Measurements from ENCODE around the gene NCAPD3. TPM values are rescaled to one million over a fixed set of nuclear protein-coding genes. Genes with fewer than 3 reads are reported as not detected.

NCAPD3 gene
- total RNA-seq, 1 donor = 9.4 TPM

DNA sequence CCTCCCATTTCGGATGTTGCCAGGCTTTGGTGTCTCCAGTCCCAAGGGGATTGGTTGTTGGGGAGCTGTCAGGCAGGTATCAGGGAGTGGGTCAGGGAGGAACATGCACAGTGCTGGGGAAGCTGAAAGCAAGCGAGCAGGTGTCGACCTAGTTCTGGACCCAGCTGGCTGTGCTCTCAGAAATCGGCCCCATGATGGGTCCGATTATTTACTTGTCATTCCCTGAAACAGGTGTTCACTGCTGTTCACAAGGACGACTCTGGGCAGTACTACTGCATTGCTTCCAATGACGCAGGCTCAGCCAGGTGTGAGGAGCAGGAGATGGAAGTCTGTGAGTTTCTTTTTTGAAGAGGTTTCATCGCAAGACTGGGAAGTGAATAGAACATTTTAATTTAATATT lies 78.1 kb downstream of the NCAPD3 start:
- Histone ChIP-seq H3K4me1 (ENCODE audit: insufficient read depth, low read length) (peaks cover 8% of the 10 kb centered on the region), H3K9me3 (ENCODE audit: low read depth, low read length) (no peaks in the 10 kb centered on the region), H4K20me1 (ENCODE audit: insufficient read depth, low read length) (no peaks in the 10 kb centered on the region), H3K79me2 (ENCODE audit: insufficient read depth, low read length) (no peaks in the 10 kb centered on the region), H3K27me3 (ENCODE audit: insufficient read depth, low read length) (no peaks in the 10 kb centered on the region), H3K4me3 (ENCODE audit: insufficient read depth, low read length) (no peak overlapping the region), H3K4me2 (ENCODE audit: insufficient read depth, low read length) (no peak overlapping the region), H3K36me3 (ENCODE audit: insufficient read depth, low read length) (peaks cover 11% of the 10 kb centered on the region), H3K27ac (ENCODE audit: low read depth, low read length) (no peak overlapping the region), H2AFZ (ENCODE audit: low read length) (no peak overlapping the region)
- DNase-seq (ENCODE audit: insufficient read length, low spot score, missing footprints) = no peak
- TF ChIP-seq, protein P1, sequence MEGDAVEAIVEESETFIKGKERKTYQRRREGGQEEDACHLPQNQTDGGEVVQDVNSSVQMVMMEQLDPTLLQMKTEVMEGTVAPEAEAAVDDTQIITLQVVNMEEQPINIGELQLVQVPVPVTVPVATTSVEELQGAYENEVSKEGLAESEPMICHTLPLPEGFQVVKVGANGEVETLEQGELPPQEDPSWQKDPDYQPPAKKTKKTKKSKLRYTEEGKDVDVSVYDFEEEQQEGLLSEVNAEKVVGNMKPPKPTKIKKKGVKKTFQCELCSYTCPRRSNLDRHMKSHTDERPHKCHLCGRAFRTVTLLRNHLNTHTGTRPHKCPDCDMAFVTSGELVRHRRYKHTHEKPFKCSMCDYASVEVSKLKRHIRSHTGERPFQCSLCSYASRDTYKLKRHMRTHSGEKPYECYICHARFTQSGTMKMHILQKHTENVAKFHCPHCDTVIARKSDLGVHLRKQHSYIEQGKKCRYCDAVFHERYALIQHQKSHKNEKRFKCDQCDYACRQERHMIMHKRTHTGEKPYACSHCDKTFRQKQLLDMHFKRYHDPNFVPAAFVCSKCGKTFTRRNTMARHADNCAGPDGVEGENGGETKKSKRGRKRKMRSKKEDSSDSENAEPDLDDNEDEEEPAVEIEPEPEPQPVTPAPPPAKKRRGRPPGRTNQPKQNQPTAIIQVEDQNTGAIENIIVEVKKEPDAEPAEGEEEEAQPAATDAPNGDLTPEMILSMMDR (IDR thresholded peaks at IDR 0.05; ENCODE audit: extremely low read depth, low read depth, low read length) = no peak

DNA sequence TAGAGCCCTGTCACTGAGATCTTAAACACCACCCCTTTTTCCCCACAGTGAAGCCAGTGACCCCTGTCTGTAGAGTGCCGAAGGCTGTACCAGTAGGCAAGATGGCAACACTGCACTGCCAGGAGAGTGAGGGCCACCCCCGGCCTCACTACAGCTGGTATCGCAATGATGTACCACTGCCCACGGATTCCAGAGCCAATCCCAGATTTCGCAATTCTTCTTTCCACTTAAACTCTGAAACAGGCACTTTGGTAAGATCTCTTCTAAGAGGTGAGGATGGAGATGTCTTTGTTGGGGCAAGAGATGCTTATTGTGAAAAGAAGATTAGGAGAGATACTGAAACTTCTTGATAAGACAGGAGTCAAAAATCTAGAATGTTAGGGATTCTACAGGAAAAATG lies 79.0 kb downstream of the NCAPD3 start:
- Histone ChIP-seq H3K27me3 (ENCODE audit: insufficient read depth, low read length) (no peaks in the 10 kb centered on the region), H3K79me2 (ENCODE audit: insufficient read depth, low read length) (no peaks in the 10 kb centered on the region), H4K20me1 (ENCODE audit: insufficient read depth, low read length) (peaks cover 2% of the 10 kb centered on the region), H3K4me1 (ENCODE audit: insufficient read depth, low read length) (peaks cover 8% of the 10 kb centered on the region), H2AFZ (ENCODE audit: low read length) (no peak overlapping the region), H3K4me3 (ENCODE audit: insufficient read depth, low read length) (no peak overlapping the region), H3K36me3 (ENCODE audit: insufficient read depth, low read length) (peaks cover 8% of the 10 kb centered on the region), H3K4me2 (ENCODE audit: insufficient read depth, low read length) (no peak overlapping the region), H3K9me3 (ENCODE audit: low read depth, low read length) (no peaks in the 10 kb centered on the region), H3K27ac (ENCODE audit: low read depth, low read length) (no peak overlapping the region)
- TF ChIP-seq, protein P1 (IDR thresholded peaks at IDR 0.05; ENCODE audit: extremely low read depth, low read depth, low read length) = no peak
- no peak for DNase-seq (ENCODE audit: insufficient read length, low spot score, missing footprints)

DNA sequence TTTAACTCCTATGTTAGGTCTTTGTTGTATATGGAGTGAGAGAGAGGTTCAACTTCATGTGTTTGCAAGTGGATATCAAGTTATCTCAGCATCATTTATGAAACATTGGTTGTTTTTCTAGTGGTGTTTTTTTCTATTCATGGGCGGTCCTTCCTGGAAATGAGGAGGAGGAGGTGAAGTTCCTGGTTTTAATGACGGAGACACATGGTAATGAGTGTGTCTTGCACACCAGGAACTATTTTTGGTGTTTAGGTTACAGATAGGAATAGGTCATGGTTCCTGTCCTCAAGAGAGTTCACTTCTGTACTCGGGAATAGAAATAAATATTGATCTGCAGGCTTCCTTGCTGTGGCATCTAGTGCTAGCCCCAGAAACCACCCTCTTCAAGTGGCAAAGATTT lies 80.0 kb downstream of the NCAPD3 start:
- Histone ChIP-seq H3K4me3 (ENCODE audit: insufficient read depth, low read length) (no peak overlapping the region), H3K27me3 (ENCODE audit: insufficient read depth, low read length) (no peaks in the 10 kb centered on the region), H3K9me3 (ENCODE audit: low read depth, low read length) (no peaks in the 10 kb centered on the region), H2AFZ (ENCODE audit: low read length) (no peak overlapping the region), H3K36me3 (ENCODE audit: insufficient read depth, low read length) (no peaks in the 10 kb centered on the region), H3K4me2 (ENCODE audit: insufficient read depth, low read length) (no peak overlapping the region), H4K20me1 (ENCODE audit: insufficient read depth, low read length) (peaks cover 2% of the 10 kb centered on the region), H3K79me2 (ENCODE audit: insufficient read depth, low read length) (no peaks in the 10 kb centered on the region), H3K27ac (ENCODE audit: low read depth, low read length) (no peak overlapping the region), H3K4me1 (ENCODE audit: insufficient read depth, low read length) (peaks cover 8% of the 10 kb centered on the region)
- no peak for DNase-seq (ENCODE audit: insufficient read length, low spot score, missing footprints)
- TF ChIP-seq, protein P1 (IDR thresholded peaks at IDR 0.05; ENCODE audit: extremely low read depth, low read depth, low read length) = no peak

DNA sequence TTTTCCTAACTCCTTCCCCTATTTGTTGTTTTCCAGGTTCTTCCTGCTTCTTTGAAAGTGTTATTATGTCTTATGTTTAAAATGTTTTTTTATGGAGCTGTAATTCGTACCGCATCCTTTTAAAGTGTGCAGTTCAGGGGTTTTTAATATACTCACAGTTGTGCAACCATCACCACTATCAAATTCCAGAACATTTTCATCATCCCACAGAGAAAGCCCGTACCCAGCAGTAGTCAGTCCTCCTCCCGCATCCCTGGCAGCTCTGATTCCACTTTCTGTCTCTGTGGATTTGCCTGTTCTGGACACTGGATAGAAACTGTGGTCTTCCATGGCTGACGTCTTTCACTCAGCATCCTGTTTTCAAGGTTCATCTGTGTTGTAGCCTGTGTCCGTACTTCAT lies 81.2 kb downstream of the NCAPD3 start:
- no peaks in the 10 kb centered on the region for H3K79me2 ChIP-seq (ENCODE audit: insufficient read depth, low read length)
- H2AFZ ChIP-seq (ENCODE audit: low read length) = no peak overlapping the region
- H3K4me2 ChIP-seq (ENCODE audit: insufficient read depth, low read length) = no peak overlapping the region
- H3K4me1 ChIP-seq (ENCODE audit: insufficient read depth, low read length) = peaks cover 8% of the 10 kb centered on the region
- H4K20me1 ChIP-seq (ENCODE audit: insufficient read depth, low read length) = peaks cover 2% of the 10 kb centered on the region
- DNase-seq (ENCODE audit: insufficient read length, low spot score, missing footprints) = no peak
- no peak overlapping the region for H3K27ac ChIP-seq (ENCODE audit: low read depth, low read length)
- H3K27me3 ChIP-seq (ENCODE audit: insufficient read depth, low read length) = no peaks in the 10 kb centered on the region
- no peaks in the 10 kb centered on the region for H3K36me3 ChIP-seq (ENCODE audit: insufficient read depth, low read length)
- TF ChIP-seq, protein P1 (IDR thresholded peaks at IDR 0.05; ENCODE audit: extremely low read depth, low read depth, low read length) = no peak
- no peaks in the 10 kb centered on the region for H3K9me3 ChIP-seq (ENCODE audit: low read depth, low read length)
- H3K4me3 ChIP-seq (ENCODE audit: insufficient read depth, low read length) = no peak overlapping the region
